Ishikawa (cell line): Measurements from ENCODE around the gene RB1.

Experiments
- CEBPB ChIP-seq: IDR thresholded peaks from 2 replicates; pipeline ENCODE4 v1.6.1; 2012
- CREB1 ChIP-seq: IDR thresholded peaks from 2 replicates; pipeline ENCODE4 v1.6.1; 2012; ENCODE audit warnings: low read depth
- EGR1 ChIP-seq: IDR thresholded peaks from 2 replicates; pipeline ENCODE4 v1.6.1; 2012
- EP300 ChIP-seq: IDR thresholded peaks from 2 replicates; pipeline ENCODE4 v1.6.1; 2012; ENCODE audit warnings: borderline replicate concordance
- FOXM1 ChIP-seq: IDR thresholded peaks from 2 replicates; pipeline ENCODE4 v1.6.1; 2012; ENCODE audit warnings: low read depth, borderline replicate concordance
- NFIC ChIP-seq: IDR thresholded peaks from 2 replicates; pipeline ENCODE4 v1.6.1; 2012
- RAD21 ChIP-seq: IDR thresholded peaks from 2 replicates; pipeline ENCODE4 v1.6.1; 2012; ENCODE audit warnings: low read depth
- TAF1 ChIP-seq: IDR thresholded peaks from 2 replicates; pipeline ENCODE4 v1.6.1; 2012; ENCODE audit warnings: low read depth, mild to moderate bottlenecking
- TCF12 ChIP-seq: IDR thresholded peaks from 2 replicates; pipeline ENCODE4 v1.6.1; 2012; ENCODE audit warnings: low read depth
- TEAD4 ChIP-seq: IDR thresholded peaks from 2 replicates; pipeline ENCODE4 v1.6.1; 2012
- YY1 ChIP-seq: IDR thresholded peaks from 2 replicates; pipeline ENCODE4 v1.6.1; 2012; ENCODE audit warnings: low read depth
- ZBTB7A ChIP-seq: IDR thresholded peaks from 2 replicates; pipeline ENCODE4 v1.6.1; 2012; ENCODE audit warnings: low read depth
- TF ChIP-seq, protein P1 (sequence below): IDR thresholded peaks from 2 replicates; pipeline ENCODE4 v1.6.1; 2012
- TF ChIP-seq, protein P2 (sequence below): IDR thresholded peaks from 2 replicates; pipeline ENCODE4 v1.6.1; 2012; ENCODE audit warnings: low read depth, mild to moderate bottlenecking
- TF ChIP-seq, protein P3 (sequence below): IDR thresholded peaks from 2 replicates; pipeline ENCODE4 v1.6.1; 2012

The RB1 gene

DNA sequence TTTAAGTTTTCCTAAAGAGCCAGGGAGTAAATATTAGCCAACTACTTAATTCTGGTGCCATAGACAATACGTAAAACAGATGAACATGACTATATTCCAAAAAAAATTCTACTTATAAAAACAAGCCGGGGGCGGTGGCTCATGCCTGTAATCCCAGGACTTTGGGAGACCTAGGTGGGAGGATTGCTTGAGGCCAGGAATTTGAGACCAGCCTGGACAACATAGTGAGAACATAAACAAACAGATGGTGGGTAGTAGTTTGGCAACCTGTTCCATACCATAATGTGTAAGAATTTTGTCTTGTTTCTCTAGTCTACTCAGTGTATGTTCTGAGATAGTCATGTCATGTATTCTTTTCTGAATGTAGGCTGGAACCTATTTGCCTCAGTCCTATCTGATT is 45.1 kb upstream of the RB1 start:
- TF ChIP-seq RAD21 (no peak), CEBPB (no peak), NFIC (no peak), EP300 (no peak)

- no peak for TF ChIP-seq TAF1
- TF ChIP-seq CEBPB = peak; percentile 56
- TF ChIP-seq, protein P1, sequence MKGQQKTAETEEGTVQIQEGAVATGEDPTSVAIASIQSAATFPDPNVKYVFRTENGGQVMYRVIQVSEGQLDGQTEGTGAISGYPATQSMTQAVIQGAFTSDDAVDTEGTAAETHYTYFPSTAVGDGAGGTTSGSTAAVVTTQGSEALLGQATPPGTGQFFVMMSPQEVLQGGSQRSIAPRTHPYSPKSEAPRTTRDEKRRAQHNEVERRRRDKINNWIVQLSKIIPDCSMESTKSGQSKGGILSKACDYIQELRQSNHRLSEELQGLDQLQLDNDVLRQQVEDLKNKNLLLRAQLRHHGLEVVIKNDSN = no peak
- no peak for TF ChIP-seq YY1
- no peak for TF ChIP-seq EGR1
- TF ChIP-seq NFIC = no peak
- TF ChIP-seq, protein P2, sequence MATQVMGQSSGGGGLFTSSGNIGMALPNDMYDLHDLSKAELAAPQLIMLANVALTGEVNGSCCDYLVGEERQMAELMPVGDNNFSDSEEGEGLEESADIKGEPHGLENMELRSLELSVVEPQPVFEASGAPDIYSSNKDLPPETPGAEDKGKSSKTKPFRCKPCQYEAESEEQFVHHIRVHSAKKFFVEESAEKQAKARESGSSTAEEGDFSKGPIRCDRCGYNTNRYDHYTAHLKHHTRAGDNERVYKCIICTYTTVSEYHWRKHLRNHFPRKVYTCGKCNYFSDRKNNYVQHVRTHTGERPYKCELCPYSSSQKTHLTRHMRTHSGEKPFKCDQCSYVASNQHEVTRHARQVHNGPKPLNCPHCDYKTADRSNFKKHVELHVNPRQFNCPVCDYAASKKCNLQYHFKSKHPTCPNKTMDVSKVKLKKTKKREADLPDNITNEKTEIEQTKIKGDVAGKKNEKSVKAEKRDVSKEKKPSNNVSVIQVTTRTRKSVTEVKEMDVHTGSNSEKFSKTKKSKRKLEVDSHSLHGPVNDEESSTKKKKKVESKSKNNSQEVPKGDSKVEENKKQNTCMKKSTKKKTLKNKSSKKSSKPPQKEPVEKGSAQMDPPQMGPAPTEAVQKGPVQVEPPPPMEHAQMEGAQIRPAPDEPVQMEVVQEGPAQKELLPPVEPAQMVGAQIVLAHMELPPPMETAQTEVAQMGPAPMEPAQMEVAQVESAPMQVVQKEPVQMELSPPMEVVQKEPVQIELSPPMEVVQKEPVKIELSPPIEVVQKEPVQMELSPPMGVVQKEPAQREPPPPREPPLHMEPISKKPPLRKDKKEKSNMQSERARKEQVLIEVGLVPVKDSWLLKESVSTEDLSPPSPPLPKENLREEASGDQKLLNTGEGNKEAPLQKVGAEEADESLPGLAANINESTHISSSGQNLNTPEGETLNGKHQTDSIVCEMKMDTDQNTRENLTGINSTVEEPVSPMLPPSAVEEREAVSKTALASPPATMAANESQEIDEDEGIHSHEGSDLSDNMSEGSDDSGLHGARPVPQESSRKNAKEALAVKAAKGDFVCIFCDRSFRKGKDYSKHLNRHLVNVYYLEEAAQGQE = no peak
These were observed 42.6 kb upstream of the RB1 start for GRCh38 chr13:48260970-48261369.

DNA sequence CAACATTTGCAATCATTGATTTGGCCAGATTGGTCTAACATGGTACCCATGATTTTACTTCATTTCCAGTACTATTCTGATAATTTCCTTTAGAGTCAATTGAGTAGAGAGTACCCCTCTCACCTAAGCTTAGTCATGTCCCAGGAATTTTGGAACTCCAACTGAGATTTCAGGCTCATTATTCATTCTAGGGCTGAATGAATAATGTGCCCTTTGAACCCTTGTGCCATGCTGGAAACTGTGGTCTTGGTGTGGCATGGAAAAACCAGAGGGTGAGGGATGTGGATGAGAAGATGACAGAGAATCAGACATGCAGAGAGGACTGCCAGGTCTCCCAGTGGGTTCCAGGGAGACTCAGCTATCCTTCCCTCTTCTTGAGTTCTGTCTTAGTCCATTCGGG is 40.4 kb upstream of the RB1 start:
- TF ChIP-seq EGR1 (no peak), TAF1 (no peak), TEAD4 (no peak), CEBPB (no peak), EP300 (no peak), NFIC (no peak), ZBTB7A (no peak), TCF12 (no peak), RAD21 (no peak), YY1 (no peak), FOXM1 (no peak)
- TF ChIP-seq, protein P3, sequence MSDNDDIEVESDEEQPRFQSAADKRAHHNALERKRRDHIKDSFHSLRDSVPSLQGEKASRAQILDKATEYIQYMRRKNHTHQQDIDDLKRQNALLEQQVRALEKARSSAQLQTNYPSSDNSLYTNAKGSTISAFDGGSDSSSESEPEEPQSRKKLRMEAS = no peak
- TF ChIP-seq, protein P1 = no peak
- TF ChIP-seq, protein P2 = no peak

- TF ChIP-seq TEAD4 (no peak), CREB1 (no peak), RAD21 (no peak), TCF12 (no peak), FOXM1 (no peak), EGR1 (no peak)
- TF ChIP-seq, protein P2 = no peak
These were observed 39.5 kb upstream of the RB1 start for GRCh38 chr13:48264058-48264457.

GRCh38 chr13:48265217-48265815 is 38.2 kb upstream of the RB1 start:
- TF ChIP-seq EP300 (no peak), CREB1 (no peak), RAD21 (no peak), YY1 (no peak), FOXM1 (no peak), EGR1 (no peak), NFIC (no peak), TCF12 (no peak), CEBPB (no peak), TAF1 (no peak), ZBTB7A (no peak), TEAD4 (no peak)
- TF ChIP-seq, protein P1 = no peak
- TF ChIP-seq, protein P3 = no peak
- TF ChIP-seq, protein P2 = no peak
